H1 (cell line): ENCODE results near the gene ARHGEF12.

Experiments used
- ASH2L ChIP-seq: fragments of 200-600, 300-600 bp; sonication (generic); IDR thresholded peaks from one replicate; pipeline ENCODE4 v1.7.1; 2017; ENCODE audit warnings: low read length
- ATF3 ChIP-seq: IDR thresholded peaks from 2 replicates; pipeline ENCODE4 v1.6.1; 2011; ENCODE audit warnings: low read depth, mild to moderate bottlenecking, low read length; ENCODE audit not compliant: insufficient read depth
- BRCA1 ChIP-seq: IDR thresholded peaks from 2 replicates; pipeline ENCODE4 v1.6.1; 2012; ENCODE audit warnings: low read depth, low read length, improper control_type of control experiment
- CTCF ChIP-seq, 3 experiments: IDR thresholded peaks; 1 replicate in 2 of 3; 2 replicates in 1 of 3; pipeline versions ENCODE4 v1.5.1 to v1.6.1; 2011; ENCODE audit warnings: low read length in 3 of 3, mild to moderate bottlenecking in 3 of 3, inconsistent platforms in 2 of 3, low read depth in 1 of 3, moderate library complexity in 1 of 3; ENCODE audit not compliant: insufficient read depth in 1 of 3; ENCODE audit errors: control extremely low read depth in 1 of 3
- FOSL1 ChIP-seq: IDR thresholded peaks from 2 replicates; pipeline ENCODE4 v1.6.1; 2011; ENCODE audit warnings: mild to moderate bottlenecking, low read depth, low read length, moderate library complexity; ENCODE audit not compliant: insufficient read depth
- MAFK ChIP-seq: IDR thresholded peaks from 2 replicates; pipeline ENCODE4 v1.6.1; 2012; ENCODE audit warnings: low read depth, mild to moderate bottlenecking, improper control_type of control experiment, low read length
- POLR2A ChIP-seq, 2 experiments: IDR thresholded peaks; 1 replicate in 1 of 2; 2 replicates in 1 of 2; pipeline ENCODE4 v1.6.1; 2011; ENCODE audit warnings: low read depth in 2 of 2, low read length in 2 of 2, mild to moderate bottlenecking in 2 of 2; ENCODE audit errors: control extremely low read depth in 1 of 2
- TCF12 ChIP-seq: IDR thresholded peaks from 2 replicates; pipeline ENCODE4 v1.6.1; 2011; ENCODE audit warnings: low read depth, mild to moderate bottlenecking, low read length

- TF ChIP-seq CTCF (IDR thresholded peaks at IDR 0.05; ENCODE audit: control extremely low read depth in 1 of 3, insufficient read depth in 1 of 3, low read depth in 1 of 3, low read length in 3 of 3) (no peak), ASH2L (no peak), POLR2A (IDR thresholded peaks at IDR 0.05; ENCODE audit: control extremely low read depth in 1 of 2, low read depth in 2 of 2, low read length in 2 of 2) (no peak), MAFK (no peak), FOSL1 (no peak), ATF3 (no peak), TCF12 (no peak), BRCA1 (no peak)
Measured at GRCh38 chr11:120339394-120339890, 3.2 kb downstream of the ARHGEF12 start.
